SK-N-SH (cell line): ENCODE data around the gene ZNF334. TPM values are rescaled to one million over a fixed set of nuclear protein-coding genes. Genes with fewer than 3 reads are reported as not detected.

ENCODE experiments used
- CTCF ChIA-PET: fragments of 300-600, 350-600 bp; formaldehyde crosslinking; extraction: SDS; loops from one replicate; lab custom pipeline; 2021; lab: Yijun Ruan, JAX
- POLR2A ChIA-PET: fragments of 350-600 bp; sonication (Branson Sonifier 250); formaldehyde crosslinking; extraction: SDS; loops from one replicate; lab custom pipeline; 2020; ENCODE audit warnings: antibody characterized with exemption, inconsistent platforms; lab: Yijun Ruan, JAX
- DNase-seq: peaks from one replicate; pipeline ENCODE4 v3.0.0; 2012
- H2AFZ ChIP-seq: fragments of 200-600 bp; sonication (generic); 2 replicates; pipeline ENCODE4 v1.8.1; 2016; ENCODE audit warnings: antibody characterized with exemption, mild to moderate bottlenecking, low read depth
- H3F3A ChIP-seq: fragments of 200-600 bp; sonication (generic); replicated peaks from 2 replicates; pipeline ENCODE3; 2016; ENCODE audit warnings: antibody characterized with exemption, mild to moderate bottlenecking; ENCODE audit not compliant: insufficient read depth
- H3K27ac ChIP-seq, 2 experiments: fragments of 200-500 bp in 1 of 2; fragments of 200-600 bp in 1 of 2; sonication (Bioruptor generic) in 1 of 2; sonication (generic), shearing (Covaris generic) in 1 of 2; 2 replicates each; pipeline versions ENCODE4 v1.5.1 to v1.6.1; 2014 to 2016; ENCODE audit warnings: low read depth in 2 of 2, inconsistent platforms in 1 of 2, low read length in 1 of 2, mild to moderate bottlenecking in 1 of 2, mixed read lengths in 1 of 2
- H3K27me3 ChIP-seq: fragments of 200-600 bp; sonication (generic), shearing (Covaris generic); 2 replicates; pipeline ENCODE4 v1.6.1; 2016; ENCODE audit warnings: mixed run types; ENCODE audit not compliant: insufficient read depth
- H3K36me3 ChIP-seq, 2 experiments: fragments of 200-500 bp in 1 of 2; fragments of 200-600 bp in 1 of 2; sonication (Bioruptor generic) in 1 of 2; sonication (generic) in 1 of 2; replicated peaks in 1 of 2; 2 replicates each; pipeline versions ENCODE3 to v1.5.1; 2014 to 2016; ENCODE audit warnings: low read length in 1 of 2, mild to moderate bottlenecking in 1 of 2; ENCODE audit not compliant: insufficient read depth in 2 of 2, control insufficient read depth in 1 of 2
- H3K4me1 ChIP-seq, 2 experiments: fragments of 200-500 bp in 1 of 2; fragments of 200-600 bp in 1 of 2; sonication (Bioruptor generic) in 1 of 2; sonication (generic), shearing (Covaris generic) in 1 of 2; 2 replicates each; pipeline versions ENCODE4 v1.5.1 to v1.6.1; 2014 to 2016; ENCODE audit warnings: low read depth in 1 of 2, low read length in 1 of 2, mixed run types in 1 of 2; ENCODE audit not compliant: insufficient read depth in 2 of 2, control insufficient read depth in 1 of 2
- H3K4me2 ChIP-seq: fragments of 200-600 bp; sonication (generic), shearing (Covaris generic); 2 replicates; pipeline ENCODE4 v1.6.1; 2017; ENCODE audit warnings: mixed run types
- H3K4me3 ChIP-seq, 2 experiments: fragments of 200-500 bp in 1 of 2; fragments of 200-600 bp in 1 of 2; sonication (Bioruptor generic) in 1 of 2; sonication (generic), shearing (Covaris generic) in 1 of 2; 2 replicates each; pipeline versions ENCODE4 v1.5.1 to v1.8.1; 2014 to 2016; ENCODE audit warnings: low read depth in 2 of 2, inconsistent platforms in 1 of 2, low read length in 1 of 2, mild to moderate bottlenecking in 1 of 2, mixed read lengths in 1 of 2, moderate library complexity in 1 of 2
- H3K79me2 ChIP-seq: fragments of 200-600 bp; sonication (generic); 2 replicates; pipeline ENCODE4 v1.8.1; 2017; ENCODE audit warnings: mild to moderate bottlenecking; ENCODE audit not compliant: insufficient read depth
- H3K9ac ChIP-seq: fragments of 200-600 bp; sonication (generic); 2 replicates; pipeline ENCODE4 v1.6.1; 2017; ENCODE audit warnings: mixed run types
- H3K9me2 ChIP-seq: fragments of 200-600 bp; sonication (generic); 2 replicates; pipeline ENCODE4 v1.6.1; 2017; ENCODE audit warnings: mixed run types
- H3K9me3 ChIP-seq: fragments of 200-600 bp; sonication (generic); 2 replicates; pipeline ENCODE4 v1.6.1; 2017; ENCODE audit warnings: mixed run types, mild to moderate bottlenecking, moderate library complexity
- H4K20me1 ChIP-seq: fragments of 200-600 bp; sonication (generic); 2 replicates; pipeline ENCODE4 v1.6.1; 2017; ENCODE audit warnings: mild to moderate bottlenecking, mixed run types; ENCODE audit not compliant: insufficient read depth
- ELF1 ChIP-seq: IDR thresholded peaks from 2 replicates; pipeline ENCODE4 v1.4.0; 2012
- EP300 ChIP-seq, 2 experiments: IDR thresholded peaks; 2 replicates each; pipeline versions ENCODE4 v1.4.0 to v1.6.1; 2012; ENCODE audit warnings: borderline replicate concordance in 1 of 2, low read depth in 1 of 2, low read length in 1 of 2
- FOSL2 ChIP-seq: IDR thresholded peaks from 2 replicates; pipeline ENCODE4 v1.4.0; 2012; ENCODE audit warnings: low read depth, mild to moderate bottlenecking, moderate library complexity, borderline replicate concordance
- GABPA ChIP-seq: IDR thresholded peaks from 2 replicates; pipeline ENCODE4 v1.4.0; 2012; ENCODE audit warnings: low read depth, mild to moderate bottlenecking
- JUND ChIP-seq: IDR thresholded peaks from 2 replicates; pipeline ENCODE4 v1.4.0; 2012
- MEF2A ChIP-seq: IDR thresholded peaks from 2 replicates; pipeline ENCODE4 v1.4.0; 2012; ENCODE audit warnings: low read depth, borderline replicate concordance
- NFIC ChIP-seq: IDR thresholded peaks from 2 replicates; pipeline ENCODE4 v1.4.0; 2012; ENCODE audit warnings: borderline replicate concordance
- NRF1 ChIP-seq: IDR thresholded peaks from 2 replicates; pipeline ENCODE4 v1.6.1; 2012; ENCODE audit warnings: low read depth, mild to moderate bottlenecking, low read length
- PBX3 ChIP-seq: IDR thresholded peaks from 2 replicates; pipeline ENCODE4; 2012
- REST ChIP-seq: IDR thresholded peaks from 2 replicates; pipeline ENCODE4 v1.6.1; 2012; ENCODE audit warnings: mild to moderate bottlenecking, low read depth, low read length, moderate library complexity
- RFX5 ChIP-seq: IDR thresholded peaks from 2 replicates; pipeline ENCODE4 v1.6.1; 2012; ENCODE audit warnings: mild to moderate bottlenecking, improper control_type of control experiment, low read length
- RXRA ChIP-seq: IDR thresholded peaks from 2 replicates; pipeline ENCODE4 v1.4.0; 2012; ENCODE audit warnings: low read depth, mild to moderate bottlenecking, borderline replicate concordance
- SIN3A ChIP-seq: IDR thresholded peaks from 2 replicates; pipeline ENCODE4 v1.6.1; 2012; ENCODE audit warnings: low read depth, mild to moderate bottlenecking, low read length, moderate library complexity, borderline replicate concordance
- TAF1 ChIP-seq: IDR thresholded peaks from 2 replicates; pipeline ENCODE4 v1.6.1; 2012; ENCODE audit warnings: low read depth, mild to moderate bottlenecking, low read length, moderate library complexity, borderline replicate concordance
- TCF12 ChIP-seq: IDR thresholded peaks from 2 replicates; pipeline ENCODE4 v1.4.0; 2012
- USF2 ChIP-seq: fragments of 150-350 bp; IDR thresholded peaks from 2 replicates; pipeline ENCODE4 v1.6.1; 2017; ENCODE audit warnings: antibody characterized with exemption, low read length, low read depth, borderline replicate concordance
- ZBTB33 ChIP-seq: IDR thresholded peaks from 2 replicates; pipeline ENCODE4 v1.4.0; 2012; ENCODE audit warnings: low read depth, borderline replicate concordance
- WGBS: methylation state at CpG from one replicate; pipeline ENCODE4 v1.1.6; 2017; ENCODE audit warnings: low lambda C conversion rate; 5-methylcytosine and 5-hydroxymethylcytosine counted together
- polyA plus RNA-seq, 3 experiments: library from polyadenylated mRNA; depleted of rRNA; stranded (reverse); fragments of >200 nt; gene quantifications; 2 replicates each; pipeline ENCODE4 v1.2.3, GENCODE V29; 2012

The ZNF334 gene
- polyA plus RNA-seq, 1 of the 3 experiments (the other 2 are of a cell fraction): 4.5 TPM

GRCh38 chr20:46458866-46459750 is 54.3 kb downstream of the ZNF334 start:
- Histone ChIP-seq H2AFZ (peak overlapping the region; percentile 70; the same call in 1 of the 2 replicates), H3K36me3 (no peaks in the 10 kb centered on the region), H3K9me3 (no peaks in the 10 kb centered on the region), H3K27ac (no peak overlapping the region; a peak in 1 of 4 replicates), H3K79me2 (no peaks in the 10 kb centered on the region), H3K9ac (no peak overlapping the region), H3K9me2 (no peaks in the 10 kb centered on the region), H3K4me1 (peaks cover 0 to 4% of the 10 kb centered on the region in 2 experiments; a peak in 1 of 4 replicates), H3K27me3 (no peaks in the 10 kb centered on the region), H3K4me2 (peak overlapping the region; percentile 79), H4K20me1 (no peaks in the 10 kb centered on the region), H3K4me3 (peak overlapping the region; percentile 55 to 59), H3F3A (no peaks in the 10 kb centered on the region)
- ChIA-PET CTCF (interaction anchor here (0.8 to 1.3 kb wide), 2 partner anchors 13 to 21 kb away, joined by 3 read pairs; no protein-coding TSS in a partner anchor), POLR2A (no interaction called here)
- TF ChIP-seq ELF1 (peak; percentile 17; the same call in 1 of the 2 replicates), NRF1 (peak; percentile 48; the same call in 1 of the 2 replicates), RFX5 (no peak), PBX3 (peak; percentile 49; the same call in 1 of the 2 replicates)
- 25% methylated on average over 22 of the region's 36 CpGs for WGBS
- peak; percentile 84 for DNase-seq

GRCh38 chr20:46456255-46457028 is 56.9 kb downstream of the ZNF334 start:
- H3K9me3 ChIP-seq: no peaks in the 10 kb centered on the region
- H3K9me2 ChIP-seq: no peaks in the 10 kb centered on the region
- H2AFZ ChIP-seq: no peak overlapping the region
- H3K4me3 ChIP-seq: no peak overlapping the region
- H3K4me1 ChIP-seq: peaks cover 0 to 4% of the 10 kb centered on the region in 2 experiments; a peak in 1 of 4 replicates
- no peaks in the 10 kb centered on the region for H3K27me3 ChIP-seq
- H3K9ac ChIP-seq: no peak overlapping the region
- H3K36me3 ChIP-seq: no peaks in the 10 kb centered on the region
- no peaks in the 10 kb centered on the region for H4K20me1 ChIP-seq
- WGBS: 57% methylated on average over 5 of the region's 5 CpGs
- DNase-seq: no peak
- no peak overlapping the region for H3K4me2 ChIP-seq
- ChIA-PET CTCF (no interaction called here), POLR2A (no interaction called here)
- no peak overlapping the region for H3K27ac ChIP-seq
- H3K79me2 ChIP-seq: no peaks in the 10 kb centered on the region
- no peaks in the 10 kb centered on the region for H3F3A ChIP-seq
- TF ChIP-seq RXRA (no peak), TAF1 (no peak), MEF2A (no peak), TCF12 (no peak), USF2 (no peak), REST (no peak), EP300 (IDR thresholded peaks at IDR 0.05; ENCODE audit: borderline replicate concordance in 1 of 2, low read depth in 1 of 2, low read length in 1 of 2) (no peak), GABPA (no peak), FOSL2 (no peak), NFIC (no peak), JUND (no peak), SIN3A (no peak), ZBTB33 (no peak)
